ENCODE measurements around the gene CNST.
"Not testable (repeated sequence)": the region's sequence is repeated elsewhere in the genome, so short reads cannot be mapped to it uniquely, and the experiment has no call there.

CNST gene

GRCh38 chr1:246583448-246584185 is 17.4 kb downstream of the CNST start:
- no peak for DNase-seq (ENCODE audit: low read depth)

- DNase-seq (ENCODE audit: low read depth) = no peak
Observed at GRCh38 chr1:246587032-246587431, 20.8 kb downstream of the CNST start.

GRCh38 chr1:246587606-246588005 is 21.4 kb downstream of the CNST start:
- no peak for DNase-seq (ENCODE audit: low read depth)

DNA sequence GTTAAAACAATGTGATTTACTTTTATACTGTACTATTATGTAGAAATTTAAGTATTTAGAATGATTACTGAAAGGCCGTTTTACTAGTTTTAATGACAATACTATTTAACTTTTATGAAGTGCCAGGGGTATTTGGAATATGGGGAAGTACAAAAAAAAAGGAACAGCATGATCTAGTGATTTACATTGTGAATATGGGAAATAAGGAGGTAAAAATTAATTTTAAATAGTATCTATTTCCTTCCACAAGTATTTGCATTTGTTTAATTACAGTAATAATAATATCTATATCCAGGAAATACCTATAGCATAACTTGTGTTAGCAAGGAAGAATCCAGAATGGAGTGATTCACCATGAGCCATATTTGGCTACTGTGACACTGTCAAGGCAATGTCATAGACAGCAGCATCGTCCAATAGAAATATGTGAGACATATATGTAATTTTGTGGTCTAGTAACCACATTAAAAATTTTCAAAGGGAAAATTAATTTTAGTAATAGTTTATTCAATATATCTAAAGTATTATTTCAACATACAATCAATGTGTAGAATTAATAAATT is 22.0 kb downstream of the CNST start:
- DNase-seq (ENCODE audit: low read depth) = no peak

DNA sequence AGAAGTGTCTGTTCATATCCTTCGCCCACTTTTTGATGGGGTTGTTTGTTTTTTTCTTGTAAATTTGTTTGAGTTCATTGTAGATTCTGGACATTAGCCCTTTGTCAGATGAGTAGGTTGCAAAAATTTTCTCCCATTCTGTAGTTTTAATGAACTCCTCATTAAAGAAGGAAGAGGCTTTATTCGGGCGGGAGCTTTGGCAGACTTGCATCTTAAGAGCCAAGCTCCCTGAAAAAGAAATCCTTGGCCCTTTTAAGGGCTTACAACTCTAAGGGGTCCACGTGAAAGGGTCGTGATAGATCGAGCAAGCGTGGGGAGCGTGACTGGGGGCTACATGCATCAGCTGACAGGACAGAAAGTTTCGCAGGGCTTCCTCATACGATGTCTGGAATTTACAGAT is 23.7 kb downstream of the CNST start:
- DNase-seq (ENCODE audit: low read depth) = not testable (repeated sequence)

DNA sequence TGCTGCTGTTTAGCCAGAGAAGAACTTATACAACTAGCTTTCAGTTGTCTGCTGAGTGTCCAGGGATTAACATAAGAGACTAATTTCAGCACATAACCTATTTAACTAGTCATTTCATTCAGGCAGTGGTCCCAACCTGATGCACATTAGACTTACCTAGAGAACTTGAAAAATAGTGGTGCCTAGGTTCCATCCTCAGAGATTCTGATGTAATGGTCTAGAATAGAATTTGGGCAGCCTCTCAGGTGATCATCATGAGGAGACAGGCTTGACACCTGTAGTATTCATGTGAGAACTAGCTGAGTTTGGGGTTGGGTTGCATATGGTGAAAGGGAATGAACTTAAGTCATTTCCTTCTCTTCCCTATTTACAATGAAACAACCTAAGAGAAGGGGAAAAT is 24.8 kb downstream of the CNST start:
- no peak for DNase-seq (ENCODE audit: low read depth)

DNA sequence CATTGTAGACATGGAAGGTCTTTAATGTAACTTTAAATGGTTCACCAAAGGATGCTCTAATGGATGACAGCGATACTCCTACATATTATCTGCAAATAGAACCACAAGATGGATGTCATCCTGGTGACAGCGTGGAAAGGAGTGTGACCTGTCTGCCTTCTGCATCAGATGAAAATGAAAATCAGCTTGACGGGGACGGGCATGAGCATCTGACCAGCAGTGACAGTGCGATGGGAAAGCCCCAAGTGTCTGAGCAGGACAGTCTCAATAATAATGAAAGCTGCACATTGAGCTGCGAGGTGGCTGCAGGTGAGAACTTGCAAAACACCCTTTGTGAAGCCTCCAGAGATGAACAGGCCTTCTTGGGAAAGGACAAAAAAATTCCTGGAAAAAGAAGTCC is 25.2 kb downstream of the CNST start:
- DNase-seq (ENCODE audit: low read depth) = no peak

DNA sequence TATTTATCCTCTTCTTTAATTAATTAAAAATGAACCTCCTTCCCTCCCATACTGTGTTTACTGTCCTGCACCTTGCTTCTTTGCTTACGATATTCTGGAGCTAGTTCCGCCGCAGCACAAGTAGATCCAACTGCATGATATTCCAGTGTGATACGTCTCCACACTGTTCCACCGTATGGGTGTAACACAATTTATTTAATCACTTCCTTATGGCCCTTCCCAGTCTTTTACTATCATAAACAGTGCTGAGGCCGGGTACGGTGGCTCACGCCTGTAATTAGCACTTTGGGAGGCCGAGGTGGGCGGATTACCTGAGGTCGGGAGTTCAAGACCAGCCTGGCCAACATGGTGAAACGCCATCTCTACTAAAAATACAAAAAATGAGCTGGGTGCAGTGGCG is 25.7 kb downstream of the CNST start:
- no peak for DNase-seq (ENCODE audit: low read depth)

- DNase-seq (ENCODE audit: low read depth) = no peak
Observed at GRCh38 chr1:246592695-246593094, 26.4 kb downstream of the CNST start.

DNA sequence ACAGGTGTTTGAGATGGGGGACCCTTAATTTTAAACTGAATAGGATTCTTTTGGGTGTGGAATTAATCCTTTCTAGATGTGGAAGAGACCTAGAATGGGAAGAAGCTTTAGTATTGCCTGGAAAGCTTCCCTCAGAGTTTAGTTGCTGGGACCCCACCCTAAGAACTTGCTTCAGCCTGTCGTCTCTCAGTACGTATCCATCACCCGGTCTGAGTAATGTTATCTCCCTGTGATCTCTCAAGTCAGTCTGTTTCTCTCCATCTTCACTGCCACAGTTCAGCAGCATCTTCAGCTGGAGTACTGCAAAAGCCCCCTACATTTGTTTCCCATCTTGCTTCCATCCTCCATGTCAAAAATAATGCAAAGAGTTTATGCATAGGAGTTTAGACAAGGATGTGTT is 28.9 kb downstream of the CNST start:
- no peak for DNase-seq (ENCODE audit: low read depth)

DNA sequence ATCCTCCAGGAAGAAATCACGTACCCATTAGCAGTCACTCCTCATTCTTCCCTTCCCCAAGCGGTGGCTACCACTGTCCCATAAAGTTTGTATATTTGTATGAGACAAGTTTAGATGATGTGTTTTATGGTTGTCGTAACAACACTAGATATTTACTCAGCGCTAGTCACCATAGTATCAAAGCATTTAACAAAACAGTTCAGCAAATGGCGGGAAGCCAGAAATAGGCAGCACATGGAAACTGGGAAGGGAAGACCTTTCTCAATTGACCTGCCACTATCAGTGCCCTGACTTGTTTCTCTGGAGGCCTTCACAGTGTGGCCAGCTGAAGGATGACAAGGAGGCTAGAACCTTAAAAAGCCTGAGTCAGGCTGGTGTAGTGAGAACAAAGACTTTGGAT is 31.1 kb downstream of the CNST start:
- no peak for DNase-seq (ENCODE audit: low read depth)

DNA sequence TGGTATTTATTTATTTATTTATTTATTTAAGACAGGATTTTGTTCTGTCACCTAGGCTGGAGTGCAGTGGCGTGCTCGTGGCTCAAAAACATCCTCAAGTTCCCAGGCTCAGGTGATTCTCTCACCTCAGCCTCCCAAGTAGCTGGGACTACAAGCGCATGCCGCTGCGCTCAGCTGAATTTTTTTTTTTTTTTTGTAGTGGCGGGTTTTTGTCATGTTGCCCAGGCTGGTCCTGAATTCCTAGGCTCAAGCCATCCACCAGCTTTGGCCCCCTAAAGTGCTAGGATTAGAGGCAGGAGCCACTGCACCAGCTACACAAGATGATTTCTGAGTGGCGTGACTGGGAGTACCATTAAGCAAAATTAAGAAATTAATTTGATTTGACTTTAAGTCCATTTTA is 31.7 kb downstream of the CNST start:
- no peak for DNase-seq (ENCODE audit: low read depth)

GRCh38 chr1:246599315-246599714 is 33.1 kb downstream of the CNST start:
- DNase-seq (ENCODE audit: low read depth) = no peak

DNA sequence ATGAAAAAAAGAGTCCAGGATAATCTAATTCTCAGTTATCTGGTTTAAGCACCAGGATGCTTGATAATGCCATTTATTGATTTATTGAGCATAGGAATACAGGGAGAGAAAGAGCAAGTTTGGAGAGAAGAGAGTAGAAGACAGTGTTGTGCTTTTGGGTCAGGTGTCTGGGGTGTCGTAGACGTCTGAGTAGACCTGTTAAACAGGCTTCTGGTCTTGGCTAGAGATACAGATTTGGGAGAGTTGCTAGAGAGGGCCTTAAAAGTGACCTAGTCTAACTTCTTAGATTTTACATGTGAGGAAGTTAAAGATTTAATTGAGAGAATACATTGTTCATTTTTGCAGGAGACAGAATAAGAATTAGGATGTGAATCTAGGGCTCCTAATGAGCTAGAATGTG is 34.3 kb downstream of the CNST start:
- no peak for DNase-seq (ENCODE audit: low read depth)

- no peak for DNase-seq (ENCODE audit: low read depth)
Observed at GRCh38 chr1:246602194-246602593, 35.9 kb downstream of the CNST start.

GRCh38 chr1:246605231-246605630 is 39.0 kb downstream of the CNST start:
- DNase-seq (ENCODE audit: low read depth) = not testable (repeated sequence)

DNA sequence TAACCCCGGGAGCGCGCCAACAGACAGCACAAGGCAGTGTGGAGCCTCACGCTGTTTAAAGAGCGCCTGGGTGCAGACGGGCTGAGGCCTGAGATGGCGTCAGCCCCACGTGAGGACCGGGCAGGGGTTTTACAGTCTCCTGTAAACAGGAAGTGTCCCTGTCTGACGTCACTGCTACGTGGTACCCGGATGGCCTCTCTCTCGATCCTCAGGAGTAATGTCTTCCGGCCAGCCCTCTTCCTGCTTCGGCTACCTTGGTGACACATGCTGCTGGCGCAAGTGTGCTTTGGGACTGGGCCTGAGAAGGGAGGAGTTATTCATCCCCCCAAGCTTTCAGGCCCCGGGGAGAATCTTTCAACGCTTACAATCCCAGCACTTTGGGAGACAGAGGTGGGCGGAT is 41.2 kb downstream of the CNST start:
- DNase-seq (ENCODE audit: low read depth) = no peak

GRCh38 chr1:246608616-246609376 is 42.5 kb downstream of the CNST start:
- no peak for DNase-seq (ENCODE audit: low read depth)

GRCh38 chr1:246609632-246610031 is 43.4 kb downstream of the CNST start:
- no peak for DNase-seq (ENCODE audit: low read depth)

DNA sequence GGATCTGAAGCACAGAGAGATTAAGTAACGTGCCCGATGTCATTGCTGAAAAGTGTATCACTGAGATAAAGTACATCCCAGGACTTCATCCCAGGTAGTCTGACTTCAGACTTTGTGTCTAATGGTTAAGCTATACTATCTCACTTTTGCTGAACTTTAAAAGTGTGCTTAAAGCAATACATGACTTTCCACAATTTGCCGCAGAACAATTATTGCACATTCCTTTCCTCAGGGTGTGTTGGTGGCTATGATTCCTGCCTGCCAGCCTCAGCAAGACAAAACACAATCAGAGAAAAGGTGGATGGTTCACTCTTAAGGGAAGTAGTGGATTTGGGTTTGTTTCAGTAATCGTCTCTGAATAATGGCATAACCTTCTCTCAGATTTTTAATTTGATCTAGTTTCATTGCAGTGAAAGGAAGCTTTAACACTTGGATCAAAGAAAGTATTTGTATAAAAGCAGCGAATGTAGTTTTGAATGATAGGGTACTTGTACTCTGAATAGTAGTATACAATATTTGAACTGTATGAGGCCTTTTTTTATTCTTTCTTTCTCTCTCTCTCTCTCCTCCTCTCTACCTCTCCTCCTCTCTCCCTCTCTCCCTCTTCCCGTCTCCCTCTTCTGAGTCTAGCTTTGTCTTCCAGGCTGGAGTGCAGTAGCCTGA is 47.0 kb downstream of the CNST start:
- no peak for DNase-seq (ENCODE audit: low read depth)

DNA sequence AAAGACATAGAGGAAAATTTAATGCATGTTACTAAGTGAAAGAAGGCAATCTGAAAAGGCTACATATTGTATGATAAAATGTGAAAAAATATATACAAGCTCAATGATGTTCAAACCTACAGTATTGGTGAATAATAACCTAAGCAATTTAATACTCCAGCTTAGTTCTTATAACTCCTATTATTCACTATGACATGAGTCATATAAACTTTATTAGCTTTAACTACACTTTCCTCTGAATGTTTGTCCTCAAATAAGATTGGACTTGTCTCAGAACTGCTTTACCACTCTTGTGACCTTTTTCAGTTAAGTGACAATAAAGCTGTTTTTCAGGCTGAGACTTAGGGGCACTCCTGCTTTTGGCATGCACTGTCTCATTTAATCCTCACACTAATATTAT is 50.9 kb downstream of the CNST start:
- DNase-seq (ENCODE audit: low read depth) = no peak

DNA sequence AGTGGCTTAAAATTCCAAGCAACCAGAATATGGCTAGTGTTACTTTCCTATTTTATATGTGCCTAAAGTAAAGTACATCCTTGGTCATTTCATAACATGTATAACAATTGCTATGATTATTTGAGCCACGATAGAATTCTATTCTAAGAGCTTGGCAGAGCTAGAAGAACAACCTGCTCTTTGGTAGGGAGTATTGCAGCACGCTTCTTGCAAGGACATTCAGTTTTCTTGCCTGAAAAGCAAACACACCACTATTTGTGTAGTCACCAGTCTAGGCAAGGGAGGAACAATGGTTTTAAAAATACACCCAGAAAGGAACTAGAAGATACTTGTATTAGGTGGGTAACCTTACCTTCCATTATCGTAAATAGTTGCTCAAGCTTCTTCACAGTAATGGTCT is 51.5 kb downstream of the CNST start:
- DNase-seq (ENCODE audit: low read depth) = no peak

- no peak for DNase-seq (ENCODE audit: low read depth)
Observed at GRCh38 chr1:246618240-246618808, 52.1 kb downstream of the CNST start.
